Skin of body (tissue), 3 donors: ENCODE data around the gene NPPB. TPM values are rescaled to one million over a fixed set of nuclear protein-coding genes. Genes with fewer than 3 reads are reported as not detected.

Source experiments
- DNase-seq: peaks from one replicate; lab custom pipeline; 2025; lab: John Stamatoyannopoulos, UW
- small RNA-seq: library from RNA; depleted of rRNA; stranded (forward); fragments of <200 nt; gene quantifications from one replicate; pipeline ENCODE3, GENCODE V24; 2014; ENCODE audit warnings: low replicate concordance
- total RNA-seq: library from RNA; depleted of rRNA; stranded (reverse); fragments of >200 nt; gene quantifications from one replicate; pipeline ENCODE4 v1.2.3, GENCODE V29; 2014

NPPB gene
- total RNA-seq, 1 donor from 2014 or later: not detected

- DNase-seq: no peak
These were observed 23.1 kb downstream of the NPPB start for GRCh38 chr1:11835441-11836225.

GRCh38 chr1:11833900-11834299 is 24.8 kb downstream of the NPPB start:
- no peak for DNase-seq

- DNase-seq: no peak
These were observed 25.2 kb downstream of the NPPB start for GRCh38 chr1:11833497-11833896.

- DNase-seq: no peak
These were observed 26.6 kb downstream of the NPPB start for GRCh38 chr1:11831945-11832725.

GRCh38 chr1:11828511-11828910 is 30.2 kb downstream of the NPPB start:
- no peak for DNase-seq

- DNase-seq: no peak
These were observed 31.8 kb downstream of the NPPB start for GRCh38 chr1:11826946-11827345.

- no peak for DNase-seq
These were observed 33.6 kb downstream of the NPPB start for GRCh38 chr1:11825131-11825530.

- DNase-seq: no peak
These were observed 35.2 kb downstream of the NPPB start for GRCh38 chr1:11823366-11824137.

GRCh38 chr1:11822091-11822490 is 36.7 kb downstream of the NPPB start:
- no peak for DNase-seq

- no peak for DNase-seq
These were observed 41.6 kb downstream of the NPPB start for GRCh38 chr1:11817192-11817591.

GRCh38 chr1:11813021-11813420 is 45.7 kb downstream of the NPPB start:
- DNase-seq: no peak

Small RNA genes lying within 50 kb of the gene (small RNA-seq; reads per million reads assigned to genes)
- not detected for gene RF02156
- gene RF02157: not detected
- not detected for gene RF02158

Other genes starting within 250 kb of the NPPB start
- 0.99 TPM for gene FBXO2, start 204.5 kb downstream of the NPPB start, total RNA-seq
- gene FBXO44, start 204.1 kb downstream of the NPPB start, total RNA-seq: 9.3 TPM
- gene FBXO6, start 194.7 kb downstream of the NPPB start, total RNA-seq: 5.1 TPM
- 21.6 TPM for gene MAD2L2, start 177.8 kb downstream of the NPPB start, total RNA-seq
- 0.59 TPM for gene DRAXIN, start 167.2 kb downstream of the NPPB start, total RNA-seq
- gene AGTRAP, start 122.8 kb downstream of the NPPB start, total RNA-seq: 15.7 TPM
- gene C1orf167, start 96.8 kb downstream of the NPPB start, total RNA-seq: 0.69 TPM
- 22.5 TPM for gene MTHFR, start 53.0 kb downstream of the NPPB start, total RNA-seq
- gene CLCN6, start 52.8 kb downstream of the NPPB start, total RNA-seq: 9.4 TPM
- 1.3 TPM for gene NPPA, start 11.2 kb downstream of the NPPB start, total RNA-seq
- gene KIAA2013, start 67.5 kb upstream of the NPPB start, total RNA-seq: 17.6 TPM
- 72.6 TPM for gene PLOD1, start 75.8 kb upstream of the NPPB start, total RNA-seq
- 30.7 TPM for gene MFN2, start 121.5 kb upstream of the NPPB start, total RNA-seq
- 10.7 TPM for gene MIIP, start 160.6 kb upstream of the NPPB start, total RNA-seq
- gene TNFRSF8, start 204.4 kb upstream of the NPPB start, total RNA-seq: 0.10 TPM